HG03558 (cell line): ENCODE measurements around the gene CHI3L1.
"Not testable (repeated sequence)": the region's sequence is repeated elsewhere in the genome, so short reads cannot be mapped to it uniquely, and the experiment has no call there.

ENCODE experiments used
- ATAC-seq: cut with Tn5 transposase; IDR thresholded peaks from one replicate; pipeline ENCODE4 v1.9.1; 2021; ENCODE audit warnings: moderate number of reproducible peaks; ENCODE audit not compliant: unreplicated experiment; ENCODE audit errors: extremely low read depth

Gene CHI3L1

GRCh38 chr1:203186446-203187303 is at the start of gene CHI3L1:
Gene CHI3L1, minus strand, starts transcription at chr1:203186704. Its CDS starts 81 bp downstream, at chr1:203186623.
- ATAC-seq: no peak

- ATAC-seq: not testable (repeated sequence)
These were observed 48.4 kb upstream of the CHI3L1 start for GRCh38 chr1:203234901-203235300.

DNA sequence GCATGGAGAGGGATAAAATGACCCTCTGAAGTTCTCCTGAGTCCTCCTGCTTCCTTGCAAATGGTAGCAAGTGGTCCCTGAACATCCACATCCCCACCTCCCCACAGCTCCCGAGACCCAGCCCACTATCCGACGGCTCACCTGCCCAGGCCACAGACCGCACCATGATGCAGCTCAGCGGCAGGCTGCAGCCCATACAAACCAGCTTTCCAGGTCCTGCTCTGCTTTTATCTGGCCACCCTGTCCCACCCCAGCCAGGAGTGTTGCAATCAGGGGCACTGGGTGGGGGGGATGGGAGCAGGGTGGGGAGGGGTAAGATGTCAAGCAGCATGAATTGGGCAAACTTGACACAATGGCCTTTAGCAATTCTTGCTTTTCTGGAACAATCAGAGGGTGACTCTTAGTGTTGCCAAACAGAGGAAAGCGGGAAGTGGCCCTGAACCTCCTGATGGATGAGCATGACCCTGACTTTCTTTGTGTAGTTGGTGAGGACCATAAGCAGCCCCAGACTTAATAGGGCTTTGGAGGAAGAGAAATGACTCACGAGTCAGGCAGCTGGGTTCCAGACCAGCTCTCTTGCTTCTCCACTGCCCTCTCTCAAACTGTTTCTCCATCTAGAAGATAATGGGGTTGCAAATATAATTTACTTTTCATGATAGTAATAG is 43.1 kb upstream of the CHI3L1 start, which contains the start of gene CHIT1:
TSS of gene CHIT1 (minus strand) at position 203 of the 665 bp plus-strand sequence. CDS start at position 166, 37 bp downstream.
- ATAC-seq: no peak

- ATAC-seq: no peak
These were observed 42.2 kb upstream of the CHI3L1 start for GRCh38 chr1:203228670-203229069.

DNA sequence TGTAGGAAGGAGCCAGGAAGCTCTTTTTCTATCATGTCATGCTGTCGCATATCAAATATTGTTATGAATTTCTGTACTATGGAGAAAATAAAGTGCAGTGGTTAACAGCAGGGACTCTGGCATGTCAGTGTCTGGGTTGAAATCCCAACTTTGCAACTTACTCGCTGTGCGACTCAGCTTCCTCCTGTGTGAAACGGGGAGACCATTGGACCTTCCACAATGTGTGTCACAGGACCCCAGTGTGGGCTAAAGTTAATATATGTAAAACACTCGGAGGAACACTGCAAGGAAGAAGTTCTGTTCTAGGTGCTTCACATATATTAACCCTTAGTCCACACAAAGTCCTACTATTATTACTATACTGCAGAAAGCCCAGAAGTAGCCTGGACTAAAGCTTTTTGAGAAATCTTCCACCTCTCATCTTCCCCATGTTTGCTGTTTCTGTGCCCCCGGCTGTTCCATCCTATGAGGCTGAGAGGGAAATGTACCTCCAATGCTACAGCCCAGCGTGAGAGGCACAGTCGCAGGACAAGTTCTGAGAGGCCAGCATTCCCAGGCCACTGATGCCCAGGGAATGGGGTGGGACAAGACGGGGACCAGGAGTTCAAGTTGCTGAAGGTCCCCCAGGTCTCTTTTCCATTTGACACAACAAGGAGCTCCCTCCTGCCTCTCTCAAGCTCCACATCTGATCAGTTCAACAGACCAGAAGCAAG is 41.0 kb upstream of the CHI3L1 start:
- ATAC-seq: no peak

DNA sequence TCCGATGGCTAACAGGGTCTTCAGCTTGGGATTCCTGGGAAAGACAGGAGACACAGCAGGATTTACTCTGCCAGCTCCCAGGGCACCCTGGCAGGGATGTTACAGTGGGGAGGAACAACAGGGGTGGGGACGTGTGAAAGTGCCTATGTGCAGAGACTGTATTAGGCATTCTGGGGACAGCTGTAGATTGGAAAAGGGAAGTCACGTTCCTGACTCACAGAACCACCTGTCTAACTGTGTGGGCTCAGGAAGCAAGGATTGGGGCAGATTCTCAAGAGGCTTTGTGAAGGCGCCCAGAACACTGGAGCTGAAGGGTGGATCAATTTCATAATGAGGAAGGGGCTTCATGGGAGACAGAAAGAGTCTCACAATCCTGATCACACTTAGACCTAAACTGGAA is 38.6 kb upstream of the CHI3L1 start:
- ATAC-seq: no peak

GRCh38 chr1:203223012-203223775 is 36.7 kb upstream of the CHI3L1 start:
- ATAC-seq: no peak

GRCh38 chr1:203219934-203220333 is 33.4 kb upstream of the CHI3L1 start:
- ATAC-seq: no peak

DNA sequence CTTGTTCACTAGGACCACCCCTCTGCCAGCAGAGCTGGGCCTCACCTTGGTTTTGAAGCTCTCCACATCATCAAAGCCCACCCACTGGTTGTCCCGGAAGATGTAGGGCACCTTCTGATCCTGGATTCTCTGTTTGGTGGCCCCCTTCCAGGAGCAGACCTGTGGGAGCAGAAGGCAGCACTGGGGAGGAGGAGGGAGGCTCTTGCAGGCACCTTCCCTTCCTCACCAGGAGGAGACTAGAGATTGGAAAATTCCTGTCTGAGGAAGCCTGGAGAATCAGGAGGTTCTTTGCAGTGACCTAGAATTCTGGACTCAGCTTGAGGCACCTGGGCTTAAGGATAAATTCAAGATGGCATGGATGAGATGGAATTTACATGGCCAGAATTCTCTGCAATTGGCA is 32.7 kb upstream of the CHI3L1 start:
- ATAC-seq: no peak

DNA sequence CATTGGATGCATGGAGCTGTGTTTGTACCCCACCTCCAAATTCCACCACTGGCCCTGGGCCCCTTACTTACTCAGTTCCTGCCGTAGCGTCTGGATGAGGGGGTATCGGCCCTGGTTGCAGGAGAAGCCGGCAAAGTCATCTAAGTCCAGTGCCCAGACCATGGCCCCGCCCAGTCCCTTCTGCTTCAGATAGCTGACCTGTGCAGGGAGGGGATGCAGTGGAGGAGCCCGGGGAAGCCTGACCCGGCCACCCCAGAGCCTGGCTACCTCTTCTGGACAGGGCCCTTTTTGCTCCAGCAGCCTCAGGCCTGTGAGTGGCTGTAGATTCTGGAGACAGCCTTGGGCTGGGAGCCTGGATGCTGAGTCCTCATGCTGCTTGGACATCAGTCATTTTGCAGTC is 31.2 kb upstream of the CHI3L1 start:
- no peak for ATAC-seq

DNA sequence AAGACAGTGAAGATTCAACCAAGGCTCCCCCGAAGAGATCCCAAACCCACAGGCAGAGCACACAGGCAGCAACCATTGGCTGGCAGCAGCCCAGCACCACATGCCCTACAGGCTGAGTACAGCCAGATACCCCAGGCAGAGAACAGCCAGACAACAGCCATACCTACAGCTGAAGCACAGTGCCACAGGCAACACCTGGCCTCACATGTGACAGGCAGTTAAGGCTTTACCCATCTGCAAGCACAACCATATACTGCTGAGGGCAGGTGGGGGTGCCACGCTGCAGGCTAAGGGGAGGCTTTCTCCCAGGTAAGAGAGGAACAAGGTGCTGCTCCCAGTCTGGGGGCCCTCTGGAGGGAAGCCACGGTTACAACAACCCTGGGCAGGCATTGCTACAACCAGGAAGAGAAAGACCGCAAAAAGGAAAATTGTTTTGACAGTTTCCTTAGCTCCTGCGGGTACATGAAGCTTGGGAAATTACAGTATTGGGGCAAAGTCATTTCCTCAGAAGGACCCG is 30.7 kb upstream of the CHI3L1 start:
- ATAC-seq: no peak

DNA sequence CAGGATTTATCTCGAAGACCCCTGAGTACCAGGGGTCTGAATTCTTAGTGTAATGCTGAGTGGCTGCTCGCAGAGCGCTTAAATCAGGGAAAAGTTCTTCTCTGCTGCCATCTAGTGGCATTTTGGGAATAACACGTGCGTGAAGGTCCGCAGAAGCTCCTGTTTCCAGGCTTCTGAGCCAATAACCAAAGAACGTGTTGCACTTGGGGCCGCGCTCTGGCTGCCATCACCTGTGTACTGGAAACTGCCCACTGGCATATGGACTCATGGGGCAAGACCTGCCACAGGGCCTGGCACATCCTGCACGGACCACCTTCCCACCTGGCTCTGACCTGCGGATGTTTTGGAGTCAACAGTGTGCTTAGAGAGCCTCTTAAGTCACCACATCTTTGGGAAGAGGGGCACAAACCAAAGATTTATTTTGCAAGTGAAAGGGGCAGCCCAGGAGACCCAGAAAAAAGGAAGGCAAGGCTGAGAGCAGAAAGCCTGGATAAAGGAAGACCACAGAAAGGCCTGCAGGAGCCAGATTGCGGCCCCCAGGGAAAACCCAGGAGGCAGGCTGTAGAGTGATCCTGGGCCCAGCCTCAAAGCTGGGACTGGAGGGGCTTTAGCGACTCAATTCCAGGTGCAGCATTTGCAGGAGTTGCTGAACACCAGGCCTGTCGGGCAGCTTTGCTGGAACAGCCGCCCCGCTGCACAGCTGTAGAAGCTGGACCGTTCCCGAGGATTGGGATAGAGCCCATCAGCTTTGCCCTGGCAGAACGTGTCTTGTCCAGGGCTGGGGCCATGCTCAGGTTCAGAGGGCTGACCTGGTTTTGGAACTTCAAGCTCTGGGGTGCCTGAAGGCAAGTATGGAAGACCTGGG is 30.0 kb upstream of the CHI3L1 start:
- ATAC-seq: no peak

DNA sequence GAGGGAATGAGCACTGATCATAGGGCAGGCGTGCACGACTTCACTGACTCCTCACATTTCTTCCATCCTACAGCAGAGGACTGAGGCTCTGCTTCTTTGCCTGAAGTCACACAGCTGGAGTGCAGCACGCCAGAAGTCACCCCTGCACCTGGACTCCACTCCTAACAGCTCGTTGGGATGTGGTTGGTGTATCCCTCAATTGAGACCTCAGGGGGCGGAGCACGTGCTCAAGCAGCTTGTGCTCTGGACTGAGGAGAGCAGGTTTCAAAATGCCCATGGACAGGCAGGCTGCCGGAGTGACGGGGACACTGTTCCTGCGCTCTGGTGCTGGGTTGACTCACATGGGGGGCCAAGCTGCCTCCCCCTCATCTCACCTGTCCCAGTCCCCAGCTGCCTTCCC is 29.1 kb upstream of the CHI3L1 start:
- ATAC-seq: no peak

DNA sequence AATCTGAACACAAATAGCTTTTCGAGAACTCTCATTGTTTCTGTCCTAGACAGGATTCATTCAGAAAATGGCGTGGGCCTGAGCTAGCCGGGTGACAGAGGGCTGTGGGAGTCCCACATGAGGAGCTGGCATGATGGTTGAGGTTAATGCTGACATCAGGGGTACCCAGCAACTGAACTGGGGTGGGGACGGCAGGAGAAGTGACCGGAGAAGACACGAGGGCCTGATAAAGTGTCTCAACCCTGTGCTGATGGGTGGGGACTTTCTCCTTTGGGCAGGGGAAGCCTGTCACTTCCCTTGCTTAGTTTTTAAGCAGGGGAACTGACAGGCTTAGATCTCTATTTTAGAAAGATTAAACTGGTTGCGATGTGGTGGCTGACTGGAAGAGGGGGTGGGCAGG is 28.4 kb upstream of the CHI3L1 start:
- ATAC-seq: no peak

- ATAC-seq: no peak
These were observed 26.6 kb upstream of the CHI3L1 start for GRCh38 chr1:203213126-203213525.

- ATAC-seq: no peak
These were observed 25.3 kb upstream of the CHI3L1 start for GRCh38 chr1:203211812-203212211.

DNA sequence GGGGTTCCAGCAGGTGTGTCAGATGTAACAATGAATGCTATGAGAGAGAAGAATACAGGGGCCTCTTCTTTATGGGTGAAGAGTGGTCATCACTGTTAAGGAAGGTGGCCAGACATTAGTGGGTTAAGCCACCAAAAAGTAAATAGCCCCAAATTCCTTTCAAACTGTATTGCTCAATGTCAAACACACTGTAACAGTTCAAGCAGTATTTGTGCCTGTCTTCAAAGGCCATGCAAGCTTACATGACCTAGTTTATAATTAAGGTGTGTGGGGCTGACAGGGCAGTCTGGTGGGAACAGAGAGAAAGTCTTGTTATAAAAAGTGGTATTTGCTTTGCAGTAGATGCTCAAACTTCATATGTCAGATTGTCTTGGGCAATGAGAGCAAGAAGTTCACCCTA is 24.5 kb upstream of the CHI3L1 start:
- no peak for ATAC-seq

DNA sequence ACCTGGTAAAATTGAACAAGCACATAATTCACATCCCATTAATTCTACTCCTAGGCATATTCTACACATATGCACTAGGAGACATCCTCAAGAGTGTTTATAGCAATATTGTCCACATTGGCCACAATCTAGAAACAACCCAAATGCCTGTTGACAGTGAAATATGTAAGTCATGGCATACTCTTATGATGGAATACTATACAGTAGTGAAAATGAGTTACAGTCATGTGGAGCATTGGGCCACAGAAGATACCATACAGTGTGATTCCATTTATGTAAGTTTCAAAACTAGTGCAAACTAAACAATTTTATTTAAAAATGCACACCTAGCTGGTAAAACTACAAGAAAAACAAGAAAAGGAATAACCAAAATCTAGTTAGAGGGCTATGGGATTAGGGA is 23.8 kb upstream of the CHI3L1 start:
- no peak for ATAC-seq

DNA sequence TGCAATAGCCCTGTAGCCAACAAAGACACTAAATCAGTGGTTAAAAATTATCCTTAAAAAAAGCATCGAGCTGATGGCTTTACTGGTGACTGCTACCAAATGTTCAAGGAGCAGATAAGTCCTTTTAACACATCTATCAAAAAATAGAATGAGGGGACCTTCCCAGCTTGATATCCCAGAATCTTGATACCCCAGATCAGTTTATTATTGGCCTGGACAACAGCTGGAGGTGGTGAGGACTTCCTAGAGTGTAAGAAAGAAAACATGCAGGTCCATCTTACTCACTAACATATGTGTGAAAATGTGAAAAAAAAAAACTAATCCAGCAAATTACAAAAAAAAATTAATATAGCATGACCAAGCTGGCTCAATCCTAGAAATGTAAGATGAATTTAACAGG is 21.7 kb upstream of the CHI3L1 start:
- ATAC-seq: no peak
